HG03432 (cell line): Measurements from ENCODE around the gene CBLIF.
"Not testable (repeated sequence)": the region's sequence is repeated elsewhere in the genome, so short reads cannot be mapped to it uniquely, and the experiment has no call there.

Source experiments
- ATAC-seq: cut with Tn5 transposase; IDR thresholded peaks from one replicate; pipeline ENCODE4 v1.9.1; 2021; ENCODE audit warnings: mild to moderate bottlenecking, moderate library complexity; ENCODE audit not compliant: unreplicated experiment

Gene CBLIF

GRCh38 chr11:59845399-59845798 is at the start of gene CBLIF:
TSS of gene CBLIF (minus strand) at chr11:59845499. CDS start at chr11:59845453, 46 bp downstream.
- ATAC-seq, result no peak

GRCh38 chr11:59894616-59895015 is 49.3 kb upstream of the CBLIF start:
- ATAC-seq, result no peak

DNA sequence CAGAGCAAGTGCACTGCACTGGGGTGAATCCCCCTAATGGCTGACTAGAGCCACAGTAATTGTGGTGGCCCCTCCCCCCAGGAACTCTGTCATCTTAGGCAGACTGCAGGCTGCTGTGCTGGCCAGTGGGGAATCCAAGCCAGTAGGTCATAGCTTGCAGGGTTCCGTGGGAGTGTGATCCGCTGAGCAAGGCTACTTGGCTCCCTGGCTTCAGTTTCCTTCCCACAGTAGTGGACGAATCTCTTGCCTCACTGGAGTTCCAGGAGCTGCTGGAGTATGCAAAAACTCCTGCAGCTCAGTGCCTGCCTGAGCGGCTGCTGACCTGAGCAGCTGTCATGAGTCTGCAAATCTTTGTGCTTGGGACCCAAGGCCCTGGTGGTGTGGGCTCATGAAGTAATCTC is 46.5 kb upstream of the CBLIF start:
- no peak for ATAC-seq

DNA sequence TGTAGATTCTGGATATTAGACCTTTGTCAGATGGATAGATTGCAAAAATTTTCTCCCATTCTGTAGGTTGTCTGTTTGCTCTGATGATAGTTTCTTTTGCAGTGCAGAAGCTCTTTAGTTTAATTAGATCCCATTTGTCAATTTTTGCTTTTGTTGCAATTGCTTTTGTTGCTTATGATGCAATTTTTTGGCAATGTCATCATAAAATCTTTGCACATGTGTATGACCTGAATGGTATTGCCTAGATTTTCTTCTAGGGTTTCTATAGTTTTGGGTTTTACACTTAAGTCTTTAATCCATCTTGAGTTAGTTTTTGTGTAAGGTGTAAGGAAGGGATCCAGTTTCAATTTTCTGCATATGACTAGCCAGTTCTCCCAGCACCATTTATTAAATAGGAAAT is 41.9 kb upstream of the CBLIF start:
- ATAC-seq, result not testable (repeated sequence)

DNA sequence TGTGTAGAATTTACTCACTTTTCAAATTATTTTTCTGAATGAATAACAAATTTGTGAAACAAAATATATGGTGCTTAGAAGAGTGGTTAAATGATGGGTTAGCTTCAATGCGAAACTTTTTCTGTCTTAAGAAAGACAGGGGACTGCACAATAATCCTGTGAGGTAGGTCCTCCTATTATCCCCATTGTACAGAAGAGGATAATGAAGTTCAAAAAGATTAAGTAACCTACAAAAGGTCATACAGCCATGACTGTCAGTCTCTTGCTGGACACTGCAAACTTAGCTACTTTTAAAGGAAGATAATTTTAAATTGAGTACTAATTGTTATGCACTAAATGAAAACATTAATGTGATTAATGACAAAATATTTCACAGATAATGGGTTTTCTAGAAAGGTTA is 38.3 kb upstream of the CBLIF start:
- ATAC-seq, result no peak

DNA sequence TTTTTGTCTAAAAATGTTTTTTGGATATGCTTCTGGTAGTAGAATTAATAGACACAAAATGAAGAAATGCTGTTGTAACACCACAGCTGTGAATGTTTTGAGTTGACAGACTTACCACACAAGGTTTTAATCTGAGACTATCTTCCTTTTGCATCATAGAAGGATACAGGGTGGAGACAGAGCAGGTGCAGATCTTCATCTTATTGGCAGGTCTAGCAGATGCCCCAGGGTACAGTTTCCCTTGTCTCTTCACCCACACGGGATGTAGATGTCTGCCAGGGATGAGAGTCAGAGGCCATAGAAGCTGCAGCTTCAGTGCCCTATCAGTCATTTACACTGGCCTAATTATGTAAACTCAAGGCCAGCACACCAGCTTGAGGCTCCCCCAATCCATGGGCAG is 34.3 kb upstream of the CBLIF start:
- ATAC-seq, result no peak

- no peak for ATAC-seq
Measured at GRCh38 chr11:59878575-59878974, 33.3 kb upstream of the CBLIF start, which contains the start of gene OOSP3. TSS of gene OOSP3 (plus strand) at chr11:59878782. CDS start at chr11:59878809, 27 bp downstream.

- ATAC-seq, result no peak
Measured at GRCh38 chr11:59877784-59878183, 32.5 kb upstream of the CBLIF start.

DNA sequence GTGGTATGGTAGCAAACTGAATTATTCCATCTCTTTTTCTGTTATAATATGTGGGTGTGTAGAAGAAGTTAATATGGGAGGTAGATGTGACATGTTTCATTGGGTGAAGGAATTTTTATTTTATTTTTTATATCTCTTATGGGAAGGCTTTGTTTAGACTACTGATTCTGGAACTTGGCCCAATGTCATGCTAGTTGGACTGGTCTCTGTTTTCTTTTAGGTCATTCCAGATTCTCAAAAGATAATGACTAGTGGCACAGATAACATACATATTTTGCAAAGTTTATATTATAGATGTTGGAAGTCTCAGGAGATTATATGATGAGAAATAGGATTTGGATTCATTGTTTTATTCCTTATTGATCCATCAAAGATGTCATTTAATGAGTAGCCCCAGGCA is 32.0 kb upstream of the CBLIF start:
- ATAC-seq, result no peak

- ATAC-seq, result no peak
Measured at GRCh38 chr11:59875856-59876519, 30.7 kb upstream of the CBLIF start.

- no peak for ATAC-seq
Measured at GRCh38 chr11:59872076-59872475, 26.8 kb upstream of the CBLIF start.

DNA sequence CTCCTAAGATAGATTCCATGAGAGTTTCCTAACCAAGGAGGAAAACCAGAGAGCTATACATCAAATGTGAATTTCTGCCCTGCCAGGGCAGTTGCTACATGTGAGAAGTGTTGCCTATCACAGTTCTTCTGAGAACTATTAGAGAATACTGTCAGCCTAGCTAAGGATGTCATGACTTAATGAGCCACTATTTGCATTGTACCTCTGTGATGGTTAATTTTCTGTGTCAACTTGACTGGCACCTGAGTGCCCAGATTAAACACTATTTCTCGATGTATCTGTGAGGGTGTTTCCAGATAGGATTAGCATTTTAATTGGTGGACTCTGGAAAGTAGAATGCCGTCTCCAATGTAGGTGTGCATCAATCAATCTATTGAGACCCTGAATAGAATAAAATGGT is 22.6 kb upstream of the CBLIF start:
- ATAC-seq, result no peak

- ATAC-seq, result no peak
Measured at GRCh38 chr11:59866836-59867235, 21.5 kb upstream of the CBLIF start.

DNA sequence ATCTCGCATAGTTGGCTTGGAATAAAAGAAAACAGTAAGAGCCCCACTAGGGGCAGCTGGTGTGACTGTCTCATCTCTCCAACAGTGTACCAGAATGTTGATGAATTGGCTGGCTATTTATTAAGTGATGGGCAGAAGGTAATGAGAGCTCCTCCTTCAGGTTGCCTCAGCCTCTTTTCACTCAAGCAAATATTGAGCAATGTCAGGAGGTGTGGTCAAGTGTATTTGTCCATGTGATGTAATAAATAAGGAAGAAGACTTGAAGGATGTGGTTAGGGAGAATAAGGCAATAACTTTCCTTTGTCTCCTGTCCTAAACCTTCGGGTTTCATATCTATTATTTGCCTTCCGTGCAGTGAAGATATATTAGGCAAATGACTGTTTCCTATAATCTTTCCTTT is 21.1 kb upstream of the CBLIF start, which contains the start of gene TCN1:
Gene TCN1 (minus strand): TSS at position 91 of the 400 bp plus-strand sequence. CDS start 17 bp downstream, at position 74.
- no peak for ATAC-seq

DNA sequence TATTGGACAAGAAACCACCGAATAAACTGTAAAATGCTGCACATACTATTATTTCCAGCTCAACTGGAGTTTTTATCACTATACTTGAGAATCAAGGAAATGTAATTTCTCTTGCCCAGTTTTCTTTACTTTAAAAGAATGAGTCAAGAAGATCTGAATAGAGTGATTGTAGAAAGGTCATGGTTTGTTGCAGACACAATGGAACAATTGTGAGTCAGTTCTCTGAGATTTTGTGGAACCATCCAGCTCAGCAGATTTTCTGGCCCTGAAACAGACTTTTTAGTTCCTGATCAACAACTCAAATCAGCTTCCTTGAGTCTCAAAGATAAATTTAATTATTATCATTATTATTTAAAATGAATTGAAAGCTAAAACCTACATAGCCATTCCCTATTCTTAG is 19.7 kb upstream of the CBLIF start:
- no peak for ATAC-seq

GRCh38 chr11:59862252-59862651 is 17.0 kb upstream of the CBLIF start:
- no peak for ATAC-seq

DNA sequence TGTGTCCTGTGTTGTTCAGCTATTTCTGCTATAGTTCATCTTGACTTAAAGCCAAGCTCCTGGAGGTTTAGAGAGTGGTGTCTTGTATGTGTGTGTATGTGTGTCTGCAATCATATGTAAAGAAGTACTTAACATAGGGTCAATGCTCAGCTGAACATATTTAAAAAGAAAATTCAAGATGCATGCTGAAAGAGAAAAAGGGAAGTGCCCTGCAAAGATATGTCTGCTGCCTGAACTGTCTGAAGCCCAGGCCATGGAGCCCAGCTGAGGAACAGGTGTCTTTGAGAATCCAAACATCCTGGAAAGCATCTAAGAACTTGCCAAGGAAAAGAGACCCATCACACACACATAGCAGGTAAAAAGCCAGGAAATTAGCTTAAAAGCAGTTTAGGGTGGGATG is 14.4 kb upstream of the CBLIF start:
- no peak for ATAC-seq

DNA sequence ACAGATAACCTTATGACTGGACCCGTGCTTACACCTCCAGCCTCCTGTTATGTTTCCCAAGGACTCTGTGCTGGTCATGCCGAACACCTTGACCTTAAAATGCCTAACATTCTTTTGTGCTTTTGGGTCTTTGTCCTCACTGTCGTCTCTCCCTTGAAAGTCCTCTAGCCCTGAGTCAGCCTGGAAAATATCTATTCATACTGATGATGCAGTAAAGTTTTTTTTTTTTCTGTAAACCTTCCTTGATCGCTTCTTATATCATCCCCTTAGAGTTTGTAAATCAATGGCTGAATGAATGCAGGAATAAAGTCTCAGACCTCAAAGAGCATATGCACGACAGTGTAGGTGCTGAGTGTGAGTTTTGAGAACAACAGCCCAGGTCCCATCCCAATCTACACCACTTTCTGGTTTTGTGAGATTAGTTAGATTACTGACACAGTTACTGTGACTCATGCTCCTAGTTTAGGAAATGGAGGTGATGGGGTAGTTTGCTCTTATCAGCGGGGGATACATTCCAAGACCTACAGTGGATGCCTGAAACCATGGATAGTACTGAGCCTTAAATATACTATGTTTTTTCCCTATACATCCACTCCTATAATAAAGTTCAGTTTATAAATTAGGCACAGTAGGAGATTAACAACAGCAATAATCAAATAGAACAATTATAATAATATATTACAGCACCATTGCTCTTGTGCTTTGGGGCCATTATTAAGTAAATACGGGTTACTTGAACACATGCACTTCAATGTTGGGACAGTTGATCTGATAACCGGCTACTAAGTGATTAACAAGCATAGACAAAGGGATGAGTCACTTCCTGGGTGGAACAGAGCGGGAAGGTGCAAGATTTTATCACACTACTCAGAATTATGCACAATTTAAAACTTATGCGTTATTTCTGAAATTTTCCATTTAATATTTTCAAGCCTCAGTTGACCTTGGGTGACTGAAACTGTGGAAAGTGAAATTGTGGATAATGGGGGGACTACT is 12.4 kb upstream of the CBLIF start:
- no peak for ATAC-seq

DNA sequence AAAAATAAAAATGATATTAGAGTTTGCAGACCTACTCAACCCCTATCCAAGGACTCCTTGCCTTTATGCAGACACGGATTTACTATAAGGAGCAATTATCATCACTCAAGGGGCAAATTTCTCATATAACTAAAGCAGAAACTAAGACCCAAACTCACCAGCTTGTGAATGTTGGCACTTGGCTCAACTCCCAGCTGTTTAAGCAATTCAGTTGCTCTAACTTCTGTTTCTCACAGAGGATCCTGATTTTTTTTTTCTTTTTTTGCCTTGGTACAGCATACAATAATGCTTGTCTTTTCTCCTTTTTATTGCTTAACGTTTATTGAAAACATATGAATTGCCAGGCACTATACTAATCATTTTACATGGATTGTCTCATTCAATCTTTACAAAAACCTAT is 9.6 kb upstream of the CBLIF start:
- no peak for ATAC-seq

GRCh38 chr11:59851416-59851815 is 6.1 kb upstream of the CBLIF start:
- ATAC-seq, result not testable (repeated sequence)

GRCh38 chr11:59849551-59849950 is 4.3 kb upstream of the CBLIF start:
- not testable (repeated sequence) for ATAC-seq

DNA sequence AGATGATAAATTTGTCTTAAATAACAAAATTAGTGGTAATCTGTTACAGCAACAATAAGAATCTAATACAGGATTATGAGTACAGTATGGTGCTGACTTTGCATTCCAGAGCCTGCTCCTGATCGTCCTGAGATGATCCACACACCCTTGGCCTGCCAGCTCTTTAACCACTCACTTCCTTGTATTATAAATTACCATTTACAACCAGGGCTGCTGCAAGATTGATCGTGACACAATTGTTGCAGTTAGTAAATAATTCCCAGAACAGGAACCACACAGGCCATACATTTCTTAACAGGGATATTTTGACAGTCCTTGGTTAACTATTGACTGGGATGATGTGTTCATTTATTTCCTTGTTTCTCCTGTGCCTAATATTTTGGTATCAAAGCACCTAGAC is 3.8 kb upstream of the CBLIF start:
- no peak for ATAC-seq
